ENCODE results near the gene MSH4.

GRCh38 chr1:75797273-75797588 lies 549 bp downstream of the MSH4 start:
- TF ChIP-seq CTCF (conservative IDR thresholded peaks at IDR 0.05; ENCODE audit: low read length) (no peak), EZH2phosphoT487 (IDR thresholded peaks at IDR 0.05; ENCODE audit: borderline replicate concordance, low read depth, low read length) (no peak)
